ENCODE data around the gene TYRO3.

TYRO3 gene

GRCh38 chr15:41603941-41604911 lies 45.2 kb downstream of the TYRO3 start:
- peak; percentile 64 to 70 for DNase-seq (ENCODE audit: low read depth in 2 of 2)

- no peak for DNase-seq (ENCODE audit: low read depth in 2 of 2)
Observed at GRCh38 chr15:41605566-41605965, 46.6 kb downstream of the TYRO3 start.

GRCh38 chr15:41606997-41607396 lies 48.0 kb downstream of the TYRO3 start:
- peak; percentile 68 to 74 for DNase-seq (ENCODE audit: low read depth in 2 of 2)

GRCh38 chr15:41609123-41609522 lies 50.1 kb downstream of the TYRO3 start:
- no peak for DNase-seq (ENCODE audit: low read depth in 2 of 2)

GRCh38 chr15:41610048-41610447 lies 51.0 kb downstream of the TYRO3 start:
- DNase-seq (ENCODE audit: low read depth in 2 of 2), result no peak

GRCh38 chr15:41620536-41621199 lies 61.7 kb downstream of the TYRO3 start:
- no peak for DNase-seq (ENCODE audit: low read depth in 2 of 2)

GRCh38 chr15:41621200-41622193 lies 62.5 kb downstream of the TYRO3 start:
- DNase-seq (ENCODE audit: low read depth in 2 of 2), result peak; percentile 51 to 60

- DNase-seq (ENCODE audit: low read depth in 2 of 2), result no peak
Observed at GRCh38 chr15:41622901-41623300, 63.9 kb downstream of the TYRO3 start.

- DNase-seq (ENCODE audit: low read depth in 2 of 2), result no peak
Observed at GRCh38 chr15:41627203-41627602, 68.2 kb downstream of the TYRO3 start.

GRCh38 chr15:41629463-41629862 lies 70.5 kb downstream of the TYRO3 start:
- no peak for DNase-seq (ENCODE audit: low read depth in 2 of 2)

GRCh38 chr15:41629883-41630282 lies 70.9 kb downstream of the TYRO3 start:
- DNase-seq (ENCODE audit: low read depth in 2 of 2), result no peak

GRCh38 chr15:41630616-41631217 lies 71.7 kb downstream of the TYRO3 start:
- DNase-seq (ENCODE audit: low read depth in 2 of 2), result no peak

- no peak for DNase-seq (ENCODE audit: low read depth in 2 of 2)
Observed at GRCh38 chr15:41631880-41632470, 73.0 kb downstream of the TYRO3 start.
